ENCODE measurements around the gene TMCO1. TPM values are rescaled to one million over a fixed set of nuclear protein-coding genes. Genes with fewer than 3 reads are reported as not detected.

TMCO1 gene
- total RNA-seq, 1 donor from 2014 or later = 43.0 TPM

DNA sequence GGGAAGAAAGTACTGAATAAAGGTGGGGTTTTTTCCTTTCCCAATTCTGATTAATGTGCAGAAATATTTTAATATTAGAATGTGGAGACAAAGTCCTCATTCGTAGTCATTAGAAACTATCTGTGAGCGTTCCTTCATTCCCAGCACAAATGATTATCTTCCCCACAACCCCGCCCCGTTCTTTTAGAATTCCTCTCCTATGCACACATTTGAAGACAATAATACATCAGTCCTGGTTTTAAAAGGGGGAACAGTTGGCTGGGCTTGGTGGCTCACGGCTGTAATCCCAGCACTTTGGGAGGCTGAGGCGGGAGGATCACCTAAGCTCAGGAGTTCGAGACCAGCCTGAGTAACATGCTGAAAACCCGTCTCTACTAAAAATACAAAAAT lies 71.2 kb downstream of the TMCO1 start:
- peak overlapping the region; percentile 91 for H3K27ac Mint-ChIP-seq
- DNase-seq (no peak), ATAC-seq (ENCODE audit: low read depth) (no peak)
- no peaks in the 10 kb centered on the region for H3K9me3 Mint-ChIP-seq
- TF ChIP-seq, protein P1, sequence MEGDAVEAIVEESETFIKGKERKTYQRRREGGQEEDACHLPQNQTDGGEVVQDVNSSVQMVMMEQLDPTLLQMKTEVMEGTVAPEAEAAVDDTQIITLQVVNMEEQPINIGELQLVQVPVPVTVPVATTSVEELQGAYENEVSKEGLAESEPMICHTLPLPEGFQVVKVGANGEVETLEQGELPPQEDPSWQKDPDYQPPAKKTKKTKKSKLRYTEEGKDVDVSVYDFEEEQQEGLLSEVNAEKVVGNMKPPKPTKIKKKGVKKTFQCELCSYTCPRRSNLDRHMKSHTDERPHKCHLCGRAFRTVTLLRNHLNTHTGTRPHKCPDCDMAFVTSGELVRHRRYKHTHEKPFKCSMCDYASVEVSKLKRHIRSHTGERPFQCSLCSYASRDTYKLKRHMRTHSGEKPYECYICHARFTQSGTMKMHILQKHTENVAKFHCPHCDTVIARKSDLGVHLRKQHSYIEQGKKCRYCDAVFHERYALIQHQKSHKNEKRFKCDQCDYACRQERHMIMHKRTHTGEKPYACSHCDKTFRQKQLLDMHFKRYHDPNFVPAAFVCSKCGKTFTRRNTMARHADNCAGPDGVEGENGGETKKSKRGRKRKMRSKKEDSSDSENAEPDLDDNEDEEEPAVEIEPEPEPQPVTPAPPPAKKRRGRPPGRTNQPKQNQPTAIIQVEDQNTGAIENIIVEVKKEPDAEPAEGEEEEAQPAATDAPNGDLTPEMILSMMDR (IDR thresholded peaks at IDR 0.05) = no peak
- intact Hi-C loops (cut with micrococcal nuclease) = loop anchor here (5.0 kb wide), 2 partner anchors 100 to 215 kb away; no protein-coding TSS in a partner anchor
- peaks cover 25% of the 10 kb centered on the region for H3K36me3 Mint-ChIP-seq (ENCODE audit: low read depth)
- H3K4me3 Mint-ChIP-seq = peak overlapping the region; percentile 91
- ChIA-PET POLR2A (interaction anchor here (0.6 to 2.3 kb wide), 5 partner anchors 11 to 750 kb away, joined by 3 to 22 read pairs (median 4); partner anchors contain the start of gene TMCO1), CTCF (interaction anchor here (1.0 kb wide), 1 partner anchor 132 kb away, joined by 3 read pairs; no protein-coding TSS in a partner anchor)
- H3K4me1 Mint-ChIP-seq = peaks cover 27% of the 10 kb centered on the region
- peaks cover 4% of the 10 kb centered on the region for H3K27me3 Mint-ChIP-seq

DNA sequence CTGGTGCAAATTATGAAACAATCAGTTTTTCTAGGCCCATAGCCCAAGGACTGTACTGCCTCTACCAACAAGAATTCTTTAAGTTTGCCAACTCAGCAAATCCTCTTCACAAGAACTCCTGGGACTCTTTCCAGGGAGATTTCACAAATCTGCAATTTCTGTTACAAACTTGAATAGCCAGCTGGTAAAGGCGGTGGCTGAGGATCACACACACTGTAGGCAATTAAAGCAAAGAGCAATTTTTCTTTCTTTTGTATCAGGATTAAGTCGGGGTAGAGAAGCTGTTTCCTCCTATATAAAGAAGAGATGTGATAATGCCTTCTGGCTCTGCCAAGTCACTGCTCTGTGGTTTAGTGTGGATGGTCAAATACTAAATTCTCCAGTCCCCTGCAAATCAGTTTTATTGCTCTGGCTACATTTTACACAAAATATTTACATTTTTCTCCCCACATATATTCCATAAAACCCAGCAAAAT lies 72.0 kb downstream of the TMCO1 start:
- ATAC-seq (ENCODE audit: low read depth) (no peak), DNase-seq (no peak)
- Mint-ChIP-seq H3K36me3 (ENCODE audit: low read depth) (peaks cover 30% of the 10 kb centered on the region), H3K9me3 (no peaks in the 10 kb centered on the region), H3K27ac (peak overlapping the region; percentile 19), H3K27me3 (peaks cover 4% of the 10 kb centered on the region), H3K4me1 (peaks cover 35% of the 10 kb centered on the region), H3K4me3 (peak overlapping the region; percentile 26)
- POLR2A ChIA-PET = no interaction called here
- intact Hi-C loops (cut with micrococcal nuclease) = loop anchor here (5.0 kb wide), 2 partner anchors 99 to 216 kb away; no protein-coding TSS in a partner anchor
- TF ChIP-seq, protein P1 (IDR thresholded peaks at IDR 0.05) = no peak
- CTCF ChIA-PET = interaction anchor here (0.5 kb wide), 1 partner anchor 9 kb away, joined by 3 read pairs; no protein-coding TSS in a partner anchor

- ATAC-seq (ENCODE audit: low read depth) (no peak), DNase-seq (no peak)
- Mint-ChIP-seq H3K9me3 (no peaks in the 10 kb centered on the region), H3K4me1 (peaks cover 35% of the 10 kb centered on the region), H3K27ac (no peak overlapping the region), H3K27me3 (no peaks in the 10 kb centered on the region), H3K4me3 (no peak overlapping the region), H3K36me3 (ENCODE audit: low read depth) (peaks cover 44% of the 10 kb centered on the region)
- ChIA-PET CTCF (no interaction called here), POLR2A (interaction anchor here (0.8 kb wide), 1 partner anchor 12 kb away, joined by 4 read pairs; no protein-coding TSS in a partner anchor)
- intact Hi-C loops (cut with micrococcal nuclease) = loop anchor here (5.0 kb wide), 2 partner anchors 98 to 217 kb away; no protein-coding TSS in a partner anchor
- TF ChIP-seq, protein P1 (IDR thresholded peaks at IDR 0.05) = no peak
These were observed 73.6 kb downstream of the TMCO1 start for GRCh38 chr1:165695031-165695430.

DNA sequence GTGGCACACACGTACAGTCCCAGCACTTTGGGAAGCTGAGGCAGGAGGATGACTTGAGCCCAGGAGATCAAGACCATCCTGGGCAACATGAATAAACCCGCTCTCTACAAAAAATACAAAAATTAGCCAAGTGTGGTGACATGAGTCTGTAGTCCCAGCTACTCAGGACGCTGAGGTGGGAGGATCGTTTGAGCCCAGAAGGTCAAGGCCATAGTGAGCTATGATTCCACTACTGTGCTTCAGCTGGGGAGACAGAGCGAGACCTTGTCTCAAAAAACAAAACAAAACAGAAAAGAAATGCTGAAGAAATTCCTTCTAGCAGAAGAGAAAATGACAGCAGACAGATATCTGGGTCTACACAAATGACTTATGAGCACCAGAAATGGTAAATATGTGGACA lies 80.6 kb downstream of the TMCO1 start:
- Mint-ChIP-seq H3K27ac (no peak overlapping the region), H3K27me3 (no peaks in the 10 kb centered on the region), H3K4me3 (no peak overlapping the region), H3K9me3 (no peaks in the 10 kb centered on the region), H3K36me3 (ENCODE audit: low read depth) (peaks cover 59% of the 10 kb centered on the region), H3K4me1 (peaks cover 32% of the 10 kb centered on the region)
- TF ChIP-seq, protein P1 (IDR thresholded peaks at IDR 0.05) = no peak
- intact Hi-C loops (cut with micrococcal nuclease) = no loop called here
- ChIA-PET POLR2A (no interaction called here), CTCF (interaction anchor here (0.6 kb wide), 1 partner anchor 9 kb away, joined by 3 read pairs; no protein-coding TSS in a partner anchor)
- no peak for DNase-seq
- no peak for ATAC-seq (ENCODE audit: low read depth)

DNA sequence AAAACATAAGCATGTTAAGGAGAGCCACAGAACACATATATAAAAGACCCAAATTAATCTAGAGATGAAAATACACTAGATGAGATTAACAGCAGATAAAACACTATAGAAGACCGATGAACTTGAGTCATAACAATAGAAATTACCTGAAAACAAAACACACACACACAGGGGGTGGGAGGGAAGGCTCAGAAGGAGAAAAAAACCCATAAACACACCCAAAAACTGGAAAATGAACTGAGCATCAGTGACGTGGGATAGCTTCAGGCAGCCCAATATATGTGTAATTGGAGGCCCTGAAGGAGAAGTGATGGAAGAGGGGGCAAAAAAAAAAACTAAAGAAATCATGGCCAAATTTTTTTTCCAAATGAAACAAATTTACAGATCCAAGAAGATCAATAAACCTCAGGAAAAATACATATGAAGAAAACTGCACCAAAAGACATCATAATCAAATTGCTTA lies 81.7 kb downstream of the TMCO1 start:
- H3K27ac Mint-ChIP-seq = peak overlapping the region; percentile 59
- intact Hi-C loops (cut with micrococcal nuclease) = no loop called here
- ChIA-PET POLR2A (interaction anchor here (1.3 kb wide), 1 partner anchor 11 kb away, joined by 8 read pairs; the partner anchor contains the start of gene ALDH9A1), CTCF (interaction anchor here (1.0 to 2.0 kb wide), 4 partner anchors 62 to 228 kb away, joined by 3 to 6 read pairs (median 3); partner anchors contain the start of gene TMCO1)
- TF ChIP-seq, protein P1 (IDR thresholded peaks at IDR 0.05) = no peak
- H3K4me1 Mint-ChIP-seq = peaks cover 28% of the 10 kb centered on the region
- no peaks in the 10 kb centered on the region for H3K9me3 Mint-ChIP-seq
- ATAC-seq (ENCODE audit: low read depth) (no peak), DNase-seq (no peak)
- H3K27me3 Mint-ChIP-seq = no peaks in the 10 kb centered on the region
- H3K4me3 Mint-ChIP-seq = peak overlapping the region; percentile 55
- peaks cover 67% of the 10 kb centered on the region for H3K36me3 Mint-ChIP-seq (ENCODE audit: low read depth)

Measured in activated B cell treated with CpG ODN at 0.5 μM for 24 hours (primary cell).